ENCODE results near the gene PCBP3. TPM values are rescaled to one million over a fixed set of nuclear protein-coding genes. Genes with fewer than 3 reads are reported as not detected.

PCBP3 gene
- total RNA-seq, 6 experiments from 2014 or later, result not detected

DNA sequence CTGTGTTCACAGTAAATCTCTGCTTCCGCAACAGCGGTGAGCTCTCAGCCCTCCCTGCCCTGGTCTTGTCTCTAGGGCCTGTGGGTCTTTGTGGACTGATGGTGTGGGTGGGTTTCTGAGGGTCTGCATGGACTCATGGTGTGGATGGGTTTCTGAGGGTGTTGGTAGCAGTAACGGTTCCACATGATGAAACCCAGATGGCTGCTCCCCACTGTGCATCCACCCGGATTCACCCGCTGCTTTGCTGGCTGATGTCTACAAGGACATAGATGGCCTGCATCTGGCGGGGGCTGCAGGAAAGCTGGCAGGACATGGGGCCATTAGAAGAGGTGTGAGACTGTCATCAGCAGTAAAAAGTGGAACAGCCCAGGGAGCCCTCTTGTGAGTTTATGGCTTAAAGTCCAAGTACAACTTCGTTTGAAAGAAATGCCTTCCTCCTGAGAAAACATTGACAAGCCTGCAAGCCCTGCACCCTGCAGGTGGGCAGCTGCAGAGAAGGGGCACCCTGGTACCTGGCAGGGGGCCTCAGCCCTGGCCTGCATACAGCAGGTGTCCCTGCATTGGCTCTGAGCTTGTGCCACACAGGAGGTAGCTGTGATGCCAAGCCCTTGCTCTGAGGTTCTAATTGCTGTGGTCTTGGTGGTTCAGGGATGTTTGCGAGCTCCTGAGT is 181.2 kb downstream of the PCBP3 start:
- Mint-ChIP-seq H3K27me3 (ENCODE audit: insufficient read depth) (peaks cover 30% of the 10 kb centered on the region), H3K27ac (no peak overlapping the region), H3K36me3 (ENCODE audit: low read depth) (no peaks in the 10 kb centered on the region), H3K4me1 (ENCODE audit: low read depth) (peaks cover 36% of the 10 kb centered on the region), H3K9me3 (no peaks in the 10 kb centered on the region), H3K4me3 (no peak overlapping the region)
- TF ChIP-seq, protein P1, sequence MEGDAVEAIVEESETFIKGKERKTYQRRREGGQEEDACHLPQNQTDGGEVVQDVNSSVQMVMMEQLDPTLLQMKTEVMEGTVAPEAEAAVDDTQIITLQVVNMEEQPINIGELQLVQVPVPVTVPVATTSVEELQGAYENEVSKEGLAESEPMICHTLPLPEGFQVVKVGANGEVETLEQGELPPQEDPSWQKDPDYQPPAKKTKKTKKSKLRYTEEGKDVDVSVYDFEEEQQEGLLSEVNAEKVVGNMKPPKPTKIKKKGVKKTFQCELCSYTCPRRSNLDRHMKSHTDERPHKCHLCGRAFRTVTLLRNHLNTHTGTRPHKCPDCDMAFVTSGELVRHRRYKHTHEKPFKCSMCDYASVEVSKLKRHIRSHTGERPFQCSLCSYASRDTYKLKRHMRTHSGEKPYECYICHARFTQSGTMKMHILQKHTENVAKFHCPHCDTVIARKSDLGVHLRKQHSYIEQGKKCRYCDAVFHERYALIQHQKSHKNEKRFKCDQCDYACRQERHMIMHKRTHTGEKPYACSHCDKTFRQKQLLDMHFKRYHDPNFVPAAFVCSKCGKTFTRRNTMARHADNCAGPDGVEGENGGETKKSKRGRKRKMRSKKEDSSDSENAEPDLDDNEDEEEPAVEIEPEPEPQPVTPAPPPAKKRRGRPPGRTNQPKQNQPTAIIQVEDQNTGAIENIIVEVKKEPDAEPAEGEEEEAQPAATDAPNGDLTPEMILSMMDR (IDR thresholded peaks at IDR 0.05), result no peak
- no peak for DNase-seq

DNA sequence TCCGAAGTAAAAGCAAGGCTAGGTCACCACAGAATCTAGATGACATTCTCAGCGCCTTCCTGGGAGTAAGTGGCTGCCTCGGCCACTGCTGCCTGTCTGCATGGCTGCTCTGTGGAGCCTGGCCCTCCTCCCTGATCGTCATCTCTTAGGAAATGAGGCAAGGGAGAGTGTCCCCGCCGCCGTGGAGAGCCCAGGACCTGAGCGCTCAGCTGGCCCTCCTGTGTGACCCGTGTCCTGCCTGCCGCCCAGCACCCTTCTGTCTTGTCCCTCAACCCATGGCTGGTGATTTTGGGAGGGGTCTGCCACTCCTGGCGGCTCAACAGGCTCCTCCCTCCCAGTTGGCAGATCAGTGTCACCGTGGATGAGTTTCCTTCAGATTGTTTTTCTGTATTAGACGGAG is 181.7 kb downstream of the PCBP3 start:
- H3K9me3 Mint-ChIP-seq, result no peaks in the 10 kb centered on the region

DNA sequence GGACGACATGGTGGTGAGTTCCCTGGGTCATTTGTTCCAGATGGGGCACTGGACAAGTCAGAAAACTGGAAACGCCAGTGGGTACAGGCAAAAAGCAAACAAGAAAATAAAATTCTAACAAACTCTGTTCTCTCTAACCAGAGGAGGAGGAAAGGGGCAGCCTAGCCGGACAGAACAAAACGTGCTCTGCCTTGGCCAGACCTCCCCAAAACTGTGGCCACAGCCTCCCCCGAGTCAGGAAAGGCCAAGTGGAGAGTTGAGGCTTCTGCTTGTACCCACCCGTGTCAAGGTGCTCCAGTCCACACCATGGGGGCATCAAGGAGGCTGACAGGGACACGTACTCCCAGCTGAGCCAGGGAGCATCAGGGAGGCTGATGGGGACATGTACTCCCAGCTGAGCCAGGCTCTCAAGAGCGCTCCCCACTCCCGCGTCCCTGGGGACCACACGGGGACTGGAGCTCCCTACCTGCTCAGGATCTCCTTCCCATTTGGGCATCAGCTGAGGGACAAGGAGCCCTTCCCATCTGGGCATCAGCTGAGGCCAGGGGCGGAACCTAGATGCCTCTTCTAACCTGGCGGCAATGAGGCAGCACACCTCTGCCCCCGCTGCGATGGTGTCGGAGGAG is 183.3 kb downstream of the PCBP3 start:
- no peak for DNase-seq
- TF ChIP-seq, protein P1 (IDR thresholded peaks at IDR 0.05), result no peak
- no peak overlapping the region for H3K4me3 Mint-ChIP-seq
- H3K9me3 Mint-ChIP-seq, result no peaks in the 10 kb centered on the region
- H3K36me3 Mint-ChIP-seq (ENCODE audit: low read depth), result no peaks in the 10 kb centered on the region
- H3K27me3 Mint-ChIP-seq (ENCODE audit: insufficient read depth), result peaks cover 32% of the 10 kb centered on the region
- no peak overlapping the region for H3K27ac Mint-ChIP-seq
- H3K4me1 Mint-ChIP-seq (ENCODE audit: low read depth), result peaks cover 15% of the 10 kb centered on the region

More for the DNA sequence above, 181.7 kb downstream of the PCBP3 start:
- Mint-ChIP-seq H3K27ac (no peak overlapping the region), H3K4me1 (ENCODE audit: low read depth) (peaks cover 31% of the 10 kb centered on the region), H3K27me3 (ENCODE audit: insufficient read depth) (peaks cover 30% of the 10 kb centered on the region), H3K4me3 (no peak overlapping the region), H3K36me3 (ENCODE audit: low read depth) (no peaks in the 10 kb centered on the region)
- no peak for DNase-seq
- TF ChIP-seq, protein P1 (IDR thresholded peaks at IDR 0.05), result no peak

DNA sequence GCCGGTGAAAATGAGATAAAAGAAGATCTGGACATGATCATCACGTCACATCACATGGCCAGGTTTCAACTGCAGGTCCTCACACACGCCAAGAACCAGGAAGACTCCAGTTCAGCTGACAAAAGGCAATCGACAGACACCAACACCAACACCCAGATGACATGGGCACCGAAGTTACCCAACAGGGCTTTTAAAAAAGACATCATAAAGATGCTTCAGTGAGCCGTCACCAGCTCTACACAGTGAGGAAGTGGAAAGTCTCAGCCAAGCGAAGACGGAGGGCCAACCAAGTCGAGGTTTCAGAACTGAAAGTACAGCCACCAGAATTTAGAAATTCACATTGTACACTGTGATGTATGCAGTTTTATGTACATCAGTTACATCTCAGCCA is 183.8 kb downstream of the PCBP3 start:
- Mint-ChIP-seq H3K9me3 (no peaks in the 10 kb centered on the region), H3K4me3 (no peak overlapping the region), H3K4me1 (ENCODE audit: low read depth) (peaks cover 10% of the 10 kb centered on the region), H3K27me3 (ENCODE audit: insufficient read depth) (peaks cover 33% of the 10 kb centered on the region), H3K36me3 (ENCODE audit: low read depth) (no peaks in the 10 kb centered on the region; the same call in 1 of the 2 replicates), H3K27ac (no peak overlapping the region)
- DNase-seq, result no peak
- TF ChIP-seq, protein P1 (IDR thresholded peaks at IDR 0.05), result no peak

DNA sequence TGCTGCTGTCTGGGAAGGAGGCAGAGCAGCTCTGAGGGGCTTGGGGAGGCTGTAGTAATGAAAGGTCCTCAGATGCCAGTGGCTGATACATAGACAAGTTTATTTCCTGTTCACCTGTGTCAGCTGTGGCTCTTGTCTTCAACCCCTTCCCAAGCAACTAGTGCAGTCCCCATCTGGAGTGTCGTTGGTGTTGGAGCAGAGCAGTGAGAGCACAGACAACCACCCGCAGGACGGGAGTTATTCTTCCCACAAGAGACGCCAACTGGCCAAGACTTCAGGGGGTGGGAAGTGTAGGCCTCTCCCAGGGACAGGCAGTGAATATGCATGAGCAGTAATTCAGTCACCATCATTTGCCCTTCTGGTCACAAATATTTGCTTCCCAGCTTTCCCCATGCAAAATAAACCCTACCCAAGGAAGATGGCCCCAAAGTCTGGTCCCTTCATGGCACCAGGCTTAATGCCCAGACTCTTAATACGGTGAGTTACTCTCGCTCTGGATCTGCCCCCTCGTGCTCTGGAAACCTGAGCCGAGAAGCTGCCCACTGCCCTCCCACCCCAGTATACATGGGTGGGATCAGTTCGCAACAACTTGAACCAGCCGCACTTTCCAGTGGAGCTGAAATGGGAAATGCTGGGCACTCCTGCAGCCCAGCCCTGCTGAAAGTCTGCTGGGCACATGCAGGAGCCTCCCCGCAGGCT is 184.5 kb downstream of the PCBP3 start:
- Mint-ChIP-seq H3K4me3 (no peak overlapping the region), H3K27ac (no peak overlapping the region), H3K36me3 (ENCODE audit: low read depth) (peaks cover 6% of the 10 kb centered on the region; the same call in 1 of the 2 replicates), H3K4me1 (ENCODE audit: low read depth) (peaks cover 16% of the 10 kb centered on the region), H3K9me3 (no peaks in the 10 kb centered on the region), H3K27me3 (ENCODE audit: insufficient read depth) (peaks cover 33% of the 10 kb centered on the region)
- TF ChIP-seq, protein P1 (IDR thresholded peaks at IDR 0.05), result no peak
- no peak for DNase-seq

Data from HFFc6 (cell line).